ENCODE measurements around the gene DNAAF9.
"Not testable (repeated sequence)": the region's sequence is repeated elsewhere in the genome, so short reads cannot be mapped to it uniquely, and the experiment has no call there.

DNAAF9 gene

DNA sequence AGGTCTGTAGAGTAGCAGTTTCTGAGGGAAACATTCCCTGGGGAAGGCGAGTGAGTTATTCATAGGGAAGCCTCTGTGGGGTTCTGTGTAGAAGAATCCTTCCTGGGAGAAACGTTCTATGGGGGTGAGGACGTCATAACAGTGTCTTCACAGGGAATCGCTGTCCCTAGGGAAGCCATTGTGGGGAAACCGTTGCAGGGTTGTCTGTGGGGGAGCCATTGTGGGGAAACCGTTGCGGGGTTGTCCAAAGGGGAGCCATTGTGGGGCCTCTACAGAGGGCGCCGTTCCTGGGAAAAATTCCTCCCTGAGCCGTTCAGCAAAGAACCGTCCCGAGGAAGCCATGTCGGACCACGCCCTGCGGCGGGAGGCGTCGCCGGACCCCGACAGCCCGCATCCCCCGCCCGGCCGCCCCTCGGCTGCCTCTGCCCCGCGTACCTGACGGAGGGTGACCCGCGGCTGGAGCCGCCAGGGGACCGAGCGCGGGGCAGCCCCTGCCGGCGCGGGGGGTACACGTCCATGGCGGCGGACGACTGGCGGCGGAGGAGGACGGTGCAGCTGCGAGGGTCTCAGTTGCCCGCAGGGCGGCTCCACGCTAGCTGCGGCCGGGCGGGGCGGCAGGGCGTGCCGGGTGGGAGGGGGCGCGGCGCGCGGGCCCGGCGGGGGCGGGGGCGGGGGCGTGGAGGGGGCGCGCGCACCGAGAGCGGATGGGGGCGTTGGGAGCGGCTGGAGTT lies at the start of gene DNAAF9:
Gene DNAAF9, minus strand, starts transcription at position 630 of the 731 bp plus-strand sequence. Its CDS starts 112 bp downstream, at position 518.
- DNase-seq, result peak; percentile 74 to 81

DNA sequence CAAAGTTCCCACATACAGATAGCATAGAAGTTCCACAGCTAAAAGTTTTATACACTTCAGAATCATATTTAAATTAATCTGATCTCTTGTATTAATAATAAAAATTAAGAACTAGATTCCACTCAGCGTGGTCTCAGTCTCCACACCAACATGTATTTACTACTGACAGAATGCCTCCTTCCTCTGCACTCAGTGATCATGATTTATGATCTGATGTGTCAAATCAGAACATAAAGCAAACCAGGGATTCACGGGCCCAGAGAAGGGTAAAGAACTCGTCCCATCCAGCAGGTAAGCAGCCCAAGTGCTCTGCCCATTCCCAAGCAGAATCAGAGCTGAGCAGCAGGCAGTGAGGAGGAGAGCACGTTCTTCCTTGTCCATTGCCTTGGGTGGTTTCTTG lies 49.2 kb upstream of the DNAAF9 start:
- DNase-seq, result no peak

DNA sequence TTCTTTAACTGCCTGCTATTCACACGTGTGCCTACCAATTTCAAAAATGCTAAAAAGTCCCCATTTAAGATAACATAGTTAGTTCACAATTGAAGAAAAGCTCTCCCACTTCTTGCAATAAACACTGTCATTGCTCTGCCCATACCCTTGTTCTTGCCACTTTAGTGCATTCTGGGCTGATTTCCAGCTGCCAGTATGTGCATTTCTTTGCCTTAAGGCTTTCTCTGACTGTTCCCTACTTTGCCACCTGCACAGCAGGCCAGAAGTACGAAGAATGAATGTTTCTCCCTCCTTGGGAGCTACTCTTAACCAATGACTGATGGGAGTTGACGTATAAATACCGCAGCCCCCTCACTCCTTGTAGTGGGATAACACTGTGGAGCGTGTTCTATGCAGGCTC lies 47.4 kb upstream of the DNAAF9 start:
- no peak for DNase-seq

DNA sequence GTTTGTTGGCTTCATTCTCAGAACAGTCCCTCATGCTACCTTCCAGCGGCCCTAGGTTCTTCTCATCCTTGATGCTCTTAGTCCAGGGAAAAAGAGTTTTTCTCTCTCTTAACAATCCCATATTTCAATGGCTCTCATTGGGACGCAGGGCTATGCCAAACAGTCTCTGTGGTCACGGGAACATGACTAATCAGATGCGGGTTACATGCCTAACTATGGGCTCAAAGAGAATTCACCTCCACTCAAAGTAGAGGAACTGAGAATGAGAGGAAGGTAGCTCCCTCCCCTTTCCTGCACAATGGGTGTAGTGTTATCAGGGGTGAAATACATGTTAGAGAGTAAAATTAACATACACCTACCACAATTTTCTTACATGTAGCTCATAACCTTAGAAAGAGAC lies 45.2 kb upstream of the DNAAF9 start:
- DNase-seq, result no peak

DNA sequence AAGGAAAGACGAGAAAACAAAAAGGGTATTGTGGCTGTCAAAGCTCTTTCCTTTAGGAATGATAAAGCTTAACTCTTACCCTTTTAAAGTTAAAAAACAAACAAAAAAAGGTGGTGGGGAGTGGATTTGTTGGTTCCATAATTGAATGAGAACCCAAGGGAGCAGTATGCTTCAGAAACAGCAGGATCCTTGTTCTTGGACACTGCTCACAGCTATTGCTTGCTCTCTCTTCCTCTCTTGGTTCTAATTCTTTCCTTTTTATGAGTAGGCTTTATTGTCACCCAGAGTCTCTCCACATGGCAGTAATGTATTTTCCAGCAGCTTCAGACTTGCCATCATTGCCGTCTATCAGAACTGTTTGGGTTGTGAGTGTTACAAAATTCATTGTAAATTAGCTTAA lies 44.7 kb upstream of the DNAAF9 start:
- no peak for DNase-seq

DNA sequence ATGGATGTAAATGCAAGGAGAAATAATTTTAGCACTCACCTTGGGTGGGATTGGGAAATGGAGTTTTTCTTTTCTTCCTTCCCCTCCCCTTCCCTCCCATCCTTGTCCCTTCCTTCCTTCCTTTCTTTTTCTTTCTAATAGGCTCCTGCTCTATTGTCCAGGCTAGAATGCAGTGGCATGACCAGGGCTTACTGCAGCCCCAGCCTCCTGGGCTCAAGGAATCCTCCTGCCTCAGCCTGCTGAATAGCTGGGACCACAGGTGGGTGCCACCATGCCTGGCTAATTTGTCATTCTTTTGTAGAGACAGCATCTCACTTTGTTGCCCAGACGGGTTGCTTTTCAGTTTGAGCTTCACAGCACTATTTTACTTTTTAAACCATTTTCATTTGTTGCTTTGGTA lies 41.9 kb upstream of the DNAAF9 start:
- DNase-seq, result no peak

DNA sequence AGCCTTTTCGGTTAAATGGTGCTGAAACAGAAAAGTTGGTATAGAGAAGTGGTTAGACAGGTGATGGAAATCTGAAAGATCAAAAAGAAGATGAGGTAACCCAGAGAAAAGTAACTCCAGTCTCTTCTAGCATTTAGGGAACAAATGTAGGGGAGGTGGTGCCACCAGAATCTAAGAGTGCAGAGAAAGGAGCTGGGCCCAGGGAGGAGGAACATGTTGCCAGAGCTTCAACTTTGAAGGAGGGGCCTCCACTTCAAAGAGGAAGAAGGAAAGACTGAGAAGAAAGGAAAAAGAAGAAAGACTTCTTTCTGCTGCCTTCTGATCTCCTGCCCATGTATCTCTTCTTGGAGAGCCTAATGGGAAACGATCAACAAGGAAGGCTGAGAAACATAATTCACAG lies 39.9 kb upstream of the DNAAF9 start:
- DNase-seq, result no peak

DNA sequence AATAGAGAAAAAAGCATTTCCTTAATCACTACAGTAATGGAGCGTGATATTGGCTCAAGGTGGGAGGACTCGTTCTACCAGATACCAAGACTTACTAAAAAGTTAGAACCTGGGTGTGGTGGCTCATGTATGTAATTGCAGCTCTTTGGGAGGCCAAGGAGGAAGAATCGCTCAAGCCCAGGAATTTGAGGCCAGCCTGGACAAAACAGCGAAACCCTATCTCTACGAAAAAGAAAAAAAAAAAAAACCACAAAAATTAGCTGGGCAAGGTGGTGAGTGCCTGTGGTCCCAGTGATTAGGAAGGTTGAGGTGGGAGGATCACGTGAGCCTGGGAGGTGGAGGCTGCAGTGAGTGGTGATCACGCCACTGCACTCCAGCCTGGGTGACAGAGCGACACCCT lies 39.3 kb upstream of the DNAAF9 start:
- no peak for DNase-seq

DNA sequence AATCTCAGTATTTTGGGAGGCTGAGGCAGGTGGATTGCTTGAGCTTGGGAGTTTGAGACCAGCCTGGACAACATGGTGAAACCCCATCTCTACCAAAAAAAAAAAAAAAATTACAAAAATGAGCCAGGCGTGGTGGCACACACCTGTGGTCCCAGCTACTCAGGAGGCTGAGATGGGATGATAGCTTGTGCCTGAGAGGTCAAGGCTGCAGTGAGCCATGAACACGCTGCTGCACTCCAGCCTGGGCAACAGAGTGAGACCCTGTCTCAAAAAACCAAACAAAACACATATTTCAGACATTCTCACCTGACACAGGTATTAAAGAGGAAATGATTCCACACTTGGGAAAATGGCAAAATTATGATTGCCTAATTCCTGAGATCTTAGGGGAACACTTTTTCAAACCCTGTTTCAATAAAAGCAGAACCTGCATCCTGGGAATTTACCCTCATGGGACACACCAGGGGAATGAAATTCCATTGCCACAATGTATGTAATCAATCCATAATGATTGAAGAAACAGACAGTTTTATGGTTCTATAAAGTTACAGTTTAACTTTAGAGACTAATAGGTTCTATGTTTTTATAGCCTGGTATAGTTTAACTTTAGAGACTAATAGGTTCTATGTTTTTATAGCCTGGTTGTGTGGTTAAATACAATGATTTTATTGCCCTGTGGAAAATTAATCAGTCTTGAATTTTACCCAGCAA lies 29.6 kb upstream of the DNAAF9 start:
- no peak for DNase-seq

DNA sequence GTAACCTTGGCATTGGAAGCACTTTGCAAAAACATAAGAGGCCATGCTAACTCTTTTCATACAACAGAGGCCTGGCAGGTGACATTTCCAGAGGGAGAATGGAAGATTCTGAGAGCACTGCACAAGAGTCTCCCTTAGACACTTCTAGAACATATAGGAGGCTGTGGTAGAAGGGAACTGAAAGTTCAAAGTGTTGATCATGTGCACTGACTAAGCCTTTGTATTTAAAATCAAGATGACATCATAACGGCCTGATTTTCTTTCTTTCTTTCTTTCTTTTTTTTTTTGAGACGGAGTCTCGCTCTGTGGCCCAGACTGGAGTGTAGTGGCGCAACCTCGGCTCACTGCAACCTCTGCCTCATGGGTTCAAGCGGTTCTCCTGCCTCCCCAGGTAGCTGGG lies 26.8 kb upstream of the DNAAF9 start:
- DNase-seq, result no peak

DNA sequence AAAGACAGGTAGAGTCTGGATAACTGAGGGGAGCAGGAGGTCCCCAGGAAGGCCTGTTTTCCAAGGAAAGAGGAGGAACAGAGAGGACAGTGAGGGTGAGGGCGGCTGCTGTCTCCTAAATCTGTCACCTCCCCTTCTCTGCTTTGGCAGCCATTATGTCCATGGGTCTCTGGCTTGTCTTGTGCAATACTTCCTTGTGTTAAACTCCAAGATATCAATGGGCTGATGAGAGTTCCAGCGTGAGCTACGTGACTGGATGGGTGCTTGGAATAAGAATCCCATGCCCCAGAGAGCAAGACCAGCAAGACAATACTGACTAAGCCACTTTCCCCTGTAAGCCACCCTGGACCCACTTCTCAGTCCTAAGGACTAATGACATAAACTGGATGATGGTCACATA lies 26.3 kb upstream of the DNAAF9 start:
- no peak for DNase-seq

DNA sequence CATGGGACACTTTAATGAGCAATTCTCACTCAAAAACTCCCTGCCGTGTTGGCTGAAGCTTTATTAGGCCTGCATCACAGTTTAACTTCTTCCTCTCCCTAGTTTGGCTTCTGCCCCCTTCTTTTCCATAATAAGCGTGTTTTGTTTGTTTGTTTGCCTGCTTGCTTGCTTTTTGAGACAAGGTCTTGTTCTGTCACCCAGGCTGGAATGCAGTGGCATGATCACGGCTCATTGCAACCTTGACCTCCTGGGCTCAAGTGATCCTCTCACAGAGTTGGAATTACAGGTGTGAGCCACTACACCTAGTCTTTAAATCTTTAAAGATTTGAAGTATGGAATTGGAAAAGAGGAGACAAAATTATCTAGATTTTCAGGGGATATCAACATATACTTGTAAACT lies 25.4 kb upstream of the DNAAF9 start:
- no peak for DNase-seq

DNA sequence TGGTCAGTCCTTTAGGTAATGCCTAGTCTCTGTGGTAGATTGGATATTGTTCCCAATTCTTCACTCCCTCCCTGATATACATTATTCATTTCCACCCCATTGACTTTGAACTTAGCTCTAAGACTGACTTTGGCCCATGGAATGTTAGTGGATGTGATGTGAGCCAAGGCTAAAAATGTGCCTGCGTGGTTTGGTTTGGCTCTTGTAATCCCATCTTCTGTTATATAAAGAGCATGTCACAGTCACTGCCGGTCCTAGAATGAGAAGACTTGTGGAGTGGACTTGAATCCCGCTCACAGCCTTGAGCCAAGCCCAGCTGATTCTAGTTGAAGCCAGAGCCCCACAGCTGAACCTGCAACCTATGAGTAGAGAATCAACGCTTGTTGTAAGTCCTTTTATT lies 23.6 kb upstream of the DNAAF9 start:
- DNase-seq, result no peak

DNA sequence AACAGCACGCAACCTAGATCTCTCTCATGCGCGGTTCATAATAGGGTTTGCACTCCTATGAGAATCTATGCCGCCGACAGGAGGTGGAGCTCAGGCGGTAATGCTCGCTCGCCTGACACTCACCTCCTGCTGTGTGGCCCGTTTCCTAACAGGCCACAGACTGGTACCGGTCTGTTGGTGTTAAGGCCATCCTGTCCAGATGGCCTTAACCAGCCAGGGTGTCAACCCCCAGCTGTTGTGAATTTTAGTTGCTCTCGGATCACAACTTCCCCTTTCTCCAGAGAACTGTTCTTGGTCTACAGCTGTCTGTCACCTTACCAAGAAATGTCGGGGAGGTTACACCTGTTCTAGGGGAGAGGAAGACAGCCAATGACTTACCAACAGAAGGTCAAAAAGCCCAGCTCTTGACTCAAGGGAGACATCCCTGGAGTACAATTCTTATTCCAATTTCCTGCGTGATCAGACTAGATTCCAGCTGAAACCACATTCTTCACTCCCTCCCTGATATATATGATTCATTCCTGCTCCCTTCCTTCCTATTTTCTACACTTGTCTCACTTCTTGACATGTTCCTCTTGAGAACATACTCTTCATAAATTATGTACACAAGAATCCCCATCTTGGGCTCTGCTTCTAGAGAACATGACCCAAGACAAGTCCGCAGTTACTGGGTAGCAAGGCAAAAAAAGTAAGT lies 23.1 kb upstream of the DNAAF9 start:
- DNase-seq, result no peak

DNA sequence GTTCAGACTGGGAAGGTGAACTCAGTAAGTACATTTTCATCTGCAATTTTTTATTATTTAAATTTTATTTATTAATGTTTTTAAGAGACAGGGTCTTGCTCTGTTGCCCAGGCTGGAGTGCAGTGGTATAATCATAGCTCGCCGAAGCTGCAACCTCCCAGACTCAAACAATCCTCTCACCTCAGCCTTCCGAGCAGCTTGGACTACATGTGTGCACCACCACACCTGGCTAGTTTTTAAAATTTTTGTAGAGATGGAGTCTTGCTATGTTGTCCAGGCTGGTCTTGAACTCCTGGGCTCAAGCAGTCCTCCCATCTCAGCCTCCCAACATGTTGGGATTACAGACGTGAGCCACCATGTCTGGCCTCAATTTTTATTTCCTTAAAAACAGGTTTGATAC lies 19.3 kb upstream of the DNAAF9 start:
- DNase-seq, result not testable (repeated sequence)

DNA sequence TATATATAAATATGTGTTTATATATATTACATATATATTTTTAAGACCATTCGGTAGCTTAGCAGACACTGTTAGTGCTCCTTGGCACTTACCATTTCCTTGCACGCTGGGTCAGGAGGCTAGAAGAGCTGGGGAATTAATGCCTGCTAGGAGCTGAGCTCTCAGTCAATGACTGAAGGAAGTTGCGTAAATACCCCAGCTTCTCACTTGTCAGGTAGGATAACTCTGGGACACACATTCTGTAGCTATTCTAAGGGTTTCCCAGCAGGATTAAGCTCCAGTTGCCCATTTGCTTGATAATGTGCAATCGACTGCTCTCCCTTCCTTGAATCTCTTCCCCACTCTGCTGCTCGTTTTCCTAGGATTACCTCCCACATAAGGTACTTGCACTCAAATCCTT lies 15.7 kb upstream of the DNAAF9 start:
- DNase-seq, result no peak

DNA sequence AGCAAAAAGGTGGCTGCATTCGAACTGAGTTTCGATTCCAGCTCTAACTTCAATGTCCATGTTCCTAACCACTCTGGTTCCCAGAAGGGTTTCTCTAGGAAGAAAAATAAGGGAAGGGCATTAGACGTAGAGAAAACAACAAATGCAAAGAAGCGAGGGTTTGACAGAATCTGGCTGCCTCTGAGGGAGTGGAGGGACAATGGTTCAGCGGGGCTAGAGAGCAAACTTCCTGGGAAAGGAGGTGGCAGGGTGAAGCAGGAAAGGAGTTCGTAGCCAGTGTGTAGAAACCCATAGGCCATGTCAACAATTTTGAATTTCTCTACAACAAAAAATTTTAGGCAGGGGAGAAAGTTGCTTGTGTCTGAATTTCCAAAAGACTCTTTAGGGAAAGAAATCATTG lies 14.5 kb upstream of the DNAAF9 start:
- DNase-seq, result no peak

DNA sequence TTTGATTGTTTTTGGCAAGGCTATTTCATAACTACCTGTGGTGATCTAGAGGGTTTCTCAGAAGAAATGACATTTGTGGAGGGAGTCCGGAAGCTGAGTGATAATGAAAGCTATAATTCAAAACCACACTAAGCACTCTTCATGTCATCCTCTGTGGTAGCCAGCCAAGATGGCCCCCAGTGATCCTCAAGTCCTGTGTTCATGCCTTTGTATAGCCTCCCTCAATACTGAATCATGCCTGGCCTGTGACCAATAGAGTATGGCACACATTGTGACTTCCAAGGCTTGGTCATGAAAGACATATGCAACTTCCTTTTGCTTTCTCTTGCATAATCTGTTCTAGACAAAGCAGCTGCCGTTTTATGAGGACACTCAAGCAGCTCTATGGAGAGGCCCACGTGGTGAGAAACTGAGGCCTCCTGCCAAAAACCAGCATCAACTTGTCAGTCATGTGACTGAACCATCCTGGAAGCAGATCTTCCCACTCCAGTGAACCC lies 12.8 kb upstream of the DNAAF9 start:
- peak in 1 of 2 donors; percentile 12 for DNase-seq

DNA sequence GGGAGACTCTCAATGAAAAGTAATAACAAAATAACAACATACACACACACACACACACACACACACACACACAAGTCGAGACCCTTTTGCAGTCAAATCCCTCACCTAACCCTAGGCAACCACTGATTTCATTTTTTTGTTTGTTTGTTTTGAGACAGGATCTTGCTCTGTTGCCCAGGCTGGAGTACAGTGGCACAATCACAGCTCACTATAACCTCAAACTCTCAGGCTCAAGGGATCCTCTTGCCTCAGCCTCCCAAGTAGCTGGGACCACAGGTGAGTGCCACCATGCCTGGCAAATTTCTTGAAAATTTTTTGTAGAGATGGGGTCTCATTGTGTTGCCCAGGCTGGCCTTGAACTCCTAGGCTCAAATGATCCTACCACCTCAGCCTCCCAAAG lies 10.7 kb upstream of the DNAAF9 start:
- DNase-seq, result not testable (repeated sequence)

DNA sequence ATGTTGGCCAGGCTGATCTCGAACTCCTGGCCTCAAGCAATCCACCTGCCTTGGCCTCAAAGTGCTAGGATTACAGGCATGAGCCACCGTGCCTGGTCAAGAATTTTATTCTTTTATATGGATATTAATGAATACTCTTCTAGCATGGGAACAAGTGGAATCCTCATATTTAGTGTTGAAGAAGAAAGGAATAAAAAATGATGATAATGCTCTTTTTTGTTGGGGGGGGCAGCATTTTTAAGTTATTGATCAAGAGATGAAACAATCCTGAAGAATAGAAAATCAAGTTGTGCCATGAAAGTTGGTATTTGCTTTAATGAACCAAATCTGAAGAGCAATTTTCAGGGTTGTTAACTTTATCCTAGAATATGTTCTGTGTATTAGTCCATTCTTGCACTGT lies 6.7 kb upstream of the DNAAF9 start:
- no peak for DNase-seq

DNA sequence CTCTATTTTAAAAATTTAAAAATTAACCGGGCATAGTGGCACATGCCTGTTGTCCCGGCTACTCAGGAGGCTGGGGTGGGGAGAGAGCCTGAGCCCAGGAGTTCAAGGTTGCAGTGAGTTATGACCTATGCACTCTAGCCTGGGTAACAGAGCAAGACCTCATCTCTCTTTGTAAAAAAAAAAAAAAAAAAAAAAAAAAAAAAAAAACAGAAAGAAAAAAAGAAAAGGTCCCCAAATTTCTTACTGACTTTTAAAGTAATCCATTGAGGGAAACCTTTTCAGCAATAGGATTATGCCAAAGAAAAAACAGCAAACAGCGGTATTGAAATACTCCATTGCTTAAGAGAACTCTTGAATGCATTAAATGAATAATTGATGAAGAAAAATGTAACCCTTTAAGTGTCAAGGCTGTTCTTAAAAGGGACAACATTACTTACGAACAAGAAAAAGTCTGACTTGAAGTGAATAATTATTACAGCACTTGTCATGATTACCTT lies 6.0 kb upstream of the DNAAF9 start:
- DNase-seq, result no peak

DNA sequence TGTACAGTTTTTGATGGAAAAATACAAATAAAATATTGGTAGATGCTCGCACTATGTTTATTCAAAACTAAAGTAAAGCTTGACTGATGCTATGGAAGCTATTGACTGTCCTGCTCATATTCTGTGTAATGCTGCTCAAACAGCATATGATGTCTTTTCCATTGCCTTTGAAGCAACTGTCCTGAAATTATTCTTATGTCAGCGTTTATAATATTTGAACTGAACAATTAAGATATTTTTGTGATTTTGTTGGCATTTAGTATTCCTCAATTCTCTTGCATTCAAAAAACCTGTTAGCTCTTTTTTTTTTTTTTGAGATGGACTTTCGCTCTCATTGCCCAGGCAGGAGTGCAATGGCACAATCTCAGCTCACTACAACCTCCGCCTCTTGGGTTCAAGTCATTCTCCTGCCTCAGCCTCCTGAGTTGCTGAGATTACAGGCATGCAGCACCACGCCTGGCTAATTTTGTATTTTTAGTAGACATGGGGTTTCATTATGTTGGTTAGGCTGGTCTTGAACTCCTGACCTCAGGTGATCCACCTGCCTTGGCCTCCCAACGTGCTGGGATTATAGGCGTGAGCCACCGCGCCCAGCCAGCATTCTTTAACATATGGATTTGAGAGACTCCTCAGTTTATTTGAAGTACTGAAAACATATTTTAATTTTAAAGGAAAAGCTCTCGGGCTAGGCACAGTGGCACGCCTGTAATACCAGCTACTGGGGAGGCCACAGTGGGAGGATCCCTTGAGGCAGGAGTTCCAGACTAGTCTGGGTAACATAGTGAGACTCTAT lies 5.3 kb upstream of the DNAAF9 start:
- no peak for DNase-seq

DNA sequence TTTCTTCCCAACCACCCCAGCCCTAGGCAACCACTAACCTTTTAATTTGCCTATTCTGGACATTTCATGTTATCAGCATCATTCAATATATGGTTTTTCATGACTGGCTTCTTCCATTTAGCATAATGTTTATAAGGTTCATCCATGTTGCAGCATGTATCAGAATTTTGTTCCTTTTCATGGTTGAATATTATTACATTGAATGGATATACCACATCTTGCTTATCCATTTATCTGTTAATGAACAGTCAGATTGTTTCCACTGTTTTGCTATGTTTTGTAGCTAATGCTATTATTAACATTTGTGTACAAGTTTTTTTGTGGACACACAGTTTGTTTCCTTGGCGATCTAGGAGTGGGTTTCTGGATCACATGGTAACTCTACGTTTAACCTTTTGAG lies 3.0 kb upstream of the DNAAF9 start:
- no peak for DNase-seq
